ENCODE data around the gene CLCNKB. TPM values are rescaled to one million over a fixed set of nuclear protein-coding genes. Genes with fewer than 3 reads are reported as not detected.

The CLCNKB gene
- total and polyA plus RNA-seq, 2 of the 4 experiments (the other 2 are of a cell fraction) = 0.09 TPM; not detected in 1

GRCh38 chr1:16095447-16095846 lies 51.9 kb downstream of the CLCNKB start:
- Histone ChIP-seq H3K79me1 (ENCODE audit: low read depth in 1 of 2, low read length in 2 of 2) (no peaks in the 10 kb centered on the region), H4K5ac (ENCODE audit: low read depth, low read length) (no peak overlapping the region), H3K27me3 (ENCODE audit: control insufficient read depth, insufficient read depth, low read length) (peaks cover 7% of the 10 kb centered on the region; the same call in 1 of the 2 replicates), H3K9ac (ENCODE audit: low read depth, low read length) (no peak overlapping the region), H2BK5ac (ENCODE audit: low read depth, low read length, poor library complexity, severe bottlenecking) (no peak overlapping the region), H3K36me3 (ENCODE audit: control insufficient read depth, insufficient read depth, low read length) (no peaks in the 10 kb centered on the region), H3K56ac (ENCODE audit: extremely low read depth, insufficient read depth, low read length) (no peak overlapping the region), H3K9me3 (ENCODE audit: control insufficient read depth, insufficient read depth, low read length) (no peaks in the 10 kb centered on the region), H3K4me2 (ENCODE audit: low read depth, low read length) (no peak overlapping the region), H3K18ac (ENCODE audit: low read depth, low read length) (no peak overlapping the region), H3K4ac (ENCODE audit: low read depth, low read length) (no peak overlapping the region), H4K20me1 (ENCODE audit: insufficient read depth, low read length) (no peaks in the 10 kb centered on the region), H2AK9ac (replicated peaks; ENCODE audit: low read depth, low read length, poor library complexity) (no peak overlapping the region), H3K27ac (ENCODE audit: insufficient read depth, low read length) (no peak overlapping the region), H3K4me3 (ENCODE audit: insufficient read depth, low read depth, low read length) (no peak overlapping the region), H3K9me1 (ENCODE audit: insufficient read depth, low read length) (no peaks in the 10 kb centered on the region), H2BK15ac (ENCODE audit: low read depth, low read length) (no peak overlapping the region), H4K91ac (ENCODE audit: insufficient read depth, low read depth, low read length) (no peak overlapping the region), H2BK20ac (ENCODE audit: low read depth, low read length) (no peak overlapping the region), H4K8ac (ENCODE audit: low read depth in 2 of 2, low read length in 2 of 2) (no peak overlapping the region), H2AFZ (replicated peaks; ENCODE audit: low read length, poor library complexity) (peak overlapping the region; percentile 43), H3K23ac (ENCODE audit: low read depth, low read length) (no peak overlapping the region), H2AK5ac (ENCODE audit: low read depth, low read length) (no peak overlapping the region), H2BK120ac (ENCODE audit: low read depth, low read length) (no peak overlapping the region), H3K14ac (replicated peaks; ENCODE audit: low read depth, low read length) (no peak overlapping the region), H3K4me1 (ENCODE audit: control insufficient read depth, insufficient read depth, low read length) (peaks cover 4% of the 10 kb centered on the region)
- no peak for TF ChIP-seq FOS (IDR thresholded peaks at IDR 0.05; ENCODE audit: low read depth, low read length)
- TF ChIP-seq CTCF (conservative IDR thresholded peaks at IDR 0.05; ENCODE audit: low read depth, low read length) = no peak
- TF ChIP-seq MAZ (IDR thresholded peaks at IDR 0.05; ENCODE audit: borderline replicate concordance, low read depth, low read length) = no peak
- no peak for TF ChIP-seq ELK1 (IDR thresholded peaks at IDR 0.05; ENCODE audit: borderline replicate concordance, low read depth, low read length)
- TF ChIP-seq MAFK (IDR thresholded peaks at IDR 0.05; ENCODE audit: low read depth, low read length) = no peak
- TF ChIP-seq NFE2L2 (IDR thresholded peaks at IDR 0.05; ENCODE audit: low read depth, low read length) = no peak
- no peak for TF ChIP-seq RFX5 (IDR thresholded peaks at IDR 0.05; ENCODE audit: low read depth, low read length)
- no peak for TF ChIP-seq RAD21 (IDR thresholded peaks at IDR 0.05; ENCODE audit: low read length)
- no peak for TF ChIP-seq USF2 (IDR thresholded peaks at IDR 0.05; ENCODE audit: low read depth, low read length)
- TF ChIP-seq CEBPB (IDR thresholded peaks at IDR 0.05; ENCODE audit: low read depth, low read length) = no peak
- TF ChIP-seq RCOR1 (IDR thresholded peaks at IDR 0.05; ENCODE audit: insufficient replicate concordance, low read length) = no peak
- no peak for TF ChIP-seq BHLHE40 (IDR thresholded peaks at IDR 0.05; ENCODE audit: low read depth, low read length)
- no peak for TF ChIP-seq SMC3 (IDR thresholded peaks at IDR 0.05; ENCODE audit: low read depth, low read length)
- TF ChIP-seq POLR2A (IDR thresholded peaks at IDR 0.05; ENCODE audit: low read depth, low read length) = no peak
- CTCF ChIA-PET = no interaction called here
- in situ Hi-C loops (cut with MboI; ENCODE audit: low sequenced_read_pairs) (no loop called here), dilution Hi-C loops (cut with HindIII; ENCODE audit: low sequenced_read_pairs, unreplicated experiment) (no loop called here), intact Hi-C loops (cut with micrococcal nuclease) (no loop called here)
- ATAC-seq (ENCODE audit: low read depth) = no peak
- POLR2A ChIA-PET (ENCODE audit: unreplicated experiment) = no interaction called here
- 80% methylated on average over 2 of the region's 9 CpGs; no CpG with 5 or more reads in 1 of the 2 experiments for WGBS, 2 experiments (ENCODE audit: extremely low coverage in 2 of 2, insufficient read length in 1 of 2)
- no TSS peak for BruUV-seq (replicated peaks)
- DNase-seq = no peak
